GM12874 (cell line): ENCODE measurements around the gene ZNF765.
A peak's percentile ranks its signal among the peaks of the same experiment; 100 is the strongest.

Experiments
- CTCF ChIP-seq: IDR thresholded peaks from 2 replicates; pipeline ENCODE4 v1.5.1; 2011; ENCODE audit warnings: low read depth, mild to moderate bottlenecking, control low read depth, low read length, moderate library complexity; ENCODE audit not compliant: insufficient read depth

Gene ZNF765

GRCh38 chr19:53394974-53395839, at the start of gene ZNF765:
ZNF765 (plus strand) TSS chr19:53395149; CDS start chr19:53398016, 2,867 bp downstream.
- TF ChIP-seq CTCF: peak; percentile 57

- no peak for TF ChIP-seq CTCF
Measured at GRCh38 chr19:53355739-53356138, 39.2 kb upstream of the ZNF765 start.

GRCh38 chr19:53357821-53358581, 36.9 kb upstream of the ZNF765 start:
- no peak for TF ChIP-seq CTCF

- TF ChIP-seq CTCF: no peak
Measured at GRCh38 chr19:53365134-53365898, 29.6 kb upstream of the ZNF765 start, which contains the start of gene ZNF525. ZNF525 (plus strand) TSS chr19:53365705; CDS start chr19:53372282, 6,577 bp downstream.

- TF ChIP-seq CTCF: no peak
Measured at GRCh38 chr19:53365899-53366493, 29.0 kb upstream of the ZNF765 start.

GRCh38 chr19:53372196-53372595, 22.8 kb upstream of the ZNF765 start:
- TF ChIP-seq CTCF: no peak
